HG03558 (cell line): Measurements from ENCODE around the gene SCGB1C2.
A peak's percentile ranks its signal among the peaks of the same experiment; 100 is the strongest.
"Not testable (repeated sequence)": the region's sequence is repeated elsewhere in the genome, so short reads cannot be mapped to it uniquely, and the experiment has no call there.

Source experiments
- ATAC-seq: cut with Tn5 transposase; IDR thresholded peaks from one replicate; pipeline ENCODE4 v1.9.1; 2021; ENCODE audit warnings: moderate number of reproducible peaks; ENCODE audit not compliant: unreplicated experiment; ENCODE audit errors: extremely low read depth

SCGB1C2 gene

GRCh38 chr17:137166-137807, at the start of gene SCGB1C2:
Gene SCGB1C2, plus strand, starts transcription at chr17:137569. Its CDS starts 22 bp downstream, at chr17:137591.
- not testable (repeated sequence) for ATAC-seq

- not testable (repeated sequence) for ATAC-seq
These were observed 24.3 kb upstream of the SCGB1C2 start for GRCh38 chr17:113111-113510.

DNA sequence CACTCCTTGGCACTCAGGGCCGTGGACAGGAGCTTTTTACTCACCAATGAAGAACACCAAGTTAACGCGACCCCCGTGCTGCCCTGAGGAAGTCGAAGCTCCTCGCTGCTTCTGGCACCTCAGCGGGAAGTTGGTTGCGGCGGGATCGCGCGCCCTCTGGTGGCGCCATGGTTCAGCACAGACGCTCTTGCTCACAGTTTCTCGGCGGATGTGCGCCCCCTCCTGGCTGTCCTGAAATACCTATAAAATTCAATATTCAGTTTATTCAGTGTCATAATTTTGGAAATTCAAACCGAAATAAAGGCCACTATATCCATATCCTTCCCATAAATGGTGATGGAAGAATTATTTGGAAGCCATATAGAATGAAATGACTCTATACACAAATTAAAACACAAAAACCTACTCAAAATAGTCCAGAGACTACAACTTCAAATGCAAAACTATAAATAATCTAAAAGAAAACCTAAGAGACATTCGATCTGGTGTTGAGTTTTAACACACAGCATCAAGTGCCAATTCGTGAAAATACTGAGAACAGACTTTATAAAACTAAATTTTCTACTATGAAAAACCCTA, 18.9 kb upstream of the SCGB1C2 start:
- ATAC-seq = not testable (repeated sequence)

- ATAC-seq = not testable (repeated sequence)
These were observed 3.4 kb upstream of the SCGB1C2 start for GRCh38 chr17:133932-134331.

- ATAC-seq = peak; percentile 73
These were observed 3.0 kb upstream of the SCGB1C2 start for GRCh38 chr17:134332-134785.

- ATAC-seq = not testable (repeated sequence)
These were observed 2.3 kb upstream of the SCGB1C2 start for GRCh38 chr17:135022-135421.

- not testable (repeated sequence) for ATAC-seq
These were observed 1.5 kb upstream of the SCGB1C2 start for GRCh38 chr17:135895-136294.

- ATAC-seq = peak; percentile 33
These were observed 838 bp upstream of the SCGB1C2 start for GRCh38 chr17:136531-136930.

GRCh38 chr17:139401-140205, 2.2 kb downstream of the SCGB1C2 start:
- ATAC-seq = not testable (repeated sequence)

- ATAC-seq = no peak
These were observed 4.8 kb downstream of the SCGB1C2 start for GRCh38 chr17:142102-142661.

DNA sequence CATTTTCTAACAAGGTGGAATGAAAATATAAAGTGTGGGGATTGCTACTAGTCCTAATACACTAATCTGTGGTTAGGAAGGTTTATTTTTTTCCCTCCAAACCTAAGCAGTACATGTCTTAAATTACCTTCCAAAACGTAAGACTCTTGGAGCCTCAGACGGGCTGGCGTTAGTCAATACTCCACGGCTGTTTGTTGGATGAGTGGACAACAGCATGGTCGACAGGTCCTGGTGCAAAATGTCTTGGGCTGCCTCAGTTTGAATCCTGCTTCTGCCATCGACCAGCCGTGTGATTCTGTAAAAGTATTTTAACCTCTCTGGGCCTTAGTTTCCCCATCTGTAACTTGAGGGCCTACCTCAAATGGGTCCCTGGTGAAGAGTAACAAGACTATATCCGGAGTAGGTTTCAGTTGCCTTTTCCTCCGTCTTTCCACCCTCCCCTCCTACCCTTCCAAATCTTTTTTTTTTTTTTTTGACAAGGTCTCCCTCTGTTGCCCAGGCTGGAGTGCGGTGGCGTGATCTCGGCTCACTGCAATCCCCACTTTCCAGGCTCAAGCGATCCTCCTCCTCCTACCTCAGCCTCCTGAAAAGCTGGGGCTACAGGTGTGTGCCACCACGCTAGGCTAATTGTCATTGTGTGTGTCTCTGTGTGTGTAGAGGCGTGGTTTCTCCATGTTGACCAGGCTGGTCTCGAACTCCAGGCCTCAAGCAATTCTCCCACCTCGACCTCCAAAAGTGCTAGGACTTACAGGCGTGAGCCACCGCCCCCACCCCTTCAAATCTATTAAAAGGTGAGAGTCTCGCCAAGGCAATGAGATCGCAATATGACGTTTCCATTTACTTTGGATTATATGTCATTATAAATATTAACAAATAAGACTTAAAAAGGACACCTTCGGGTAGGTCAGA, 5.8 kb downstream of the SCGB1C2 start:
- no peak for ATAC-seq

DNA sequence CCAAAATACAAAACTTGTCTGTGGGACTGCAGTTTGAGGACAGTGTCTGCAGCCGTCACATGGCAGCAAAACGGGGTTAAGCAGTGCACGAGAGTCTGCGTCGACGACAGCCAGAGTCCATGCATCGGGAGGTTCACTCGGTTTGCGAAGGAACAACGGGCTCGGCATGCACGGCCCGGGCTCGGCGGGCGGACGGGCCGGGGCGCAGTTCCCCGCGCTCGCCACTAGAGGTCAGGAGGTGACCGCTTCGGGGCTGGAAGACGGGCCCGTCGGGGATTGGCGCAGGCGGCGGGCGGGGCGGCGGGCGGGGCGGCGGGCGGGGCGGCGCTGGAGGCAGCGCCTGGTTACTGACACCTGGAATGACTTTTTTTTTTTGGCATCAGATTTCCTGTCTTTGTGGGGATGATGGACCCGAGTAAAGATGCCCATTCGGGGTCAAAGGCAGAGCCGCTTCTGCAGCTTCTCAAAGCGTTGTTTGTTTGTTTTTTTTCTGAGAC, 6.5 kb downstream of the SCGB1C2 start:
- ATAC-seq = no peak

DNA sequence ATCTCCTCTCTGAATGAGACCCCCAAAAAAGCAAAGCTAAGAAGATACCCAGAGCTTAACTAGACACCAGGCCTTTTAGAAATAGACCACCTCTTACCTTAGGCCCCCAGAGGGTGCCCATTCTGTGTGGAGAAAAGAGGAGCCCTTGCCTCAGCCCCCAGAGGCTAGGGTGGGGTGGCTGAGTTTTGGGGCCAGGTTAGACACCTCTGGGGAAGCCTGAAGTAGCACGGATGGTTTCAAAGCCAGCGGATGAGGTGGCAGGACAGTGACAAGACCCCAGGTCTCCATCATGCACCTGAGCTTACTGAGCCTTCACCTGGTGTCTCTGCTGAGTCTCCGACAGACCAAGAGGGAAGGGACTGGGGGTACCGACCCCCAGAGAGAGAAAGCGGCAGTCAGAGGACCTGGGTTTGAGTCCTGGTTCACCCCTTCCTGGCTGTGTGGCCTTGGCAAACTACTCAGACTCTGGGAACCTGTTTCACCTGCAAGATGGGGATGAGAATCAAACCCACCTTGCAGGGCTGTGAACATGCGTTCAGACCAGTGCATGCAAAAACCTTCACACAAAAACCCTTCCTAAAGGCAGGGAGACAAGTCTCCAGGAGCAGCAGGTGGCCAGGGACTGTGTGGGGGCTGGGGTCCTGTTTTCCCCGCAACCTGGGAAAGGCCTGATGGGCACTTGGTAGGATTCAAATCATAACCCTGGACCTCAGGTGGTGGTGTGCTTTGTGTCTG, 7.7 kb downstream of the SCGB1C2 start:
- no peak for ATAC-seq

DNA sequence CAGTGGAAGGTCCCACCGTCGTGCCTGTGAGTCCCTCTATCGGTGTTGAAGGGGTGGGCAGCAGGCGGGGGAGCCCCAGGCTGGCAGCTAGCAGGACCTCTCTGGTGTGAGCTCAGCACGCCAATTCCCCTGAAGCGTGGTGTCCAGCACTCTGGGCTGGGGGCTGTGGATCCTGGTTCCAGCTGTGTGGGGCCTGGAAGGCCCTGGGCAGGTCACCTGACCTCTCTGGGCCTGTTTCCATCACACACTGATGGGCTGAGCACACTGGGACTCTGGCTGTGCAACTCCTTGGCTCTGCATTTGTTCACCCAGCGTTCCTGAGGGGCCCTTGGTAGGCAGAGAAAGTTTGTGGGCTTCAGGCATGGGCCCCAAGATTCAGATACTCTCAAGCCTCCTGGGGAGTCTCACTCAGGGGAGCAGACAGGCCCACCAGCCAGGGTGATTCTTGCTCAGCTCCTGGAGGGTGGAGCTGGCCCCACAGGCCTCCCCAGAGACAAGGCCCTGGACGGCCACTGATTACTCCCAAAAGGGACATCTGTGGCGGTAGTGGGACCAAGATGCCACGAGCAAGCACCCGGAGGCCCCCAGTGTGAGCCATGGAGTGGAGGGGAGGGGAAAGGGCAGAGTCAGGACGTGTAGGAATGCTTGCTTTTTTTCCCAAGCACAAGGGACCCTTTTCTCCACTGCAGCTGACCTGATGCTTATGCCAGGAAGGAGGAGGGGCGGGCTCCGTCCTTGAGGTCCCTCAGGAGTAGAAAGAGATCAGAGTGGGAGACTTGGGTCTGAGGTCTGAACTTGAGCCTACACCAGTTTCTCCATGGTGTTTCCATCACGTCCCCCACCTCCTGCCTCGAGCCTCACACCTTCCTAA, 8.5 kb downstream of the SCGB1C2 start:
- no peak for ATAC-seq

DNA sequence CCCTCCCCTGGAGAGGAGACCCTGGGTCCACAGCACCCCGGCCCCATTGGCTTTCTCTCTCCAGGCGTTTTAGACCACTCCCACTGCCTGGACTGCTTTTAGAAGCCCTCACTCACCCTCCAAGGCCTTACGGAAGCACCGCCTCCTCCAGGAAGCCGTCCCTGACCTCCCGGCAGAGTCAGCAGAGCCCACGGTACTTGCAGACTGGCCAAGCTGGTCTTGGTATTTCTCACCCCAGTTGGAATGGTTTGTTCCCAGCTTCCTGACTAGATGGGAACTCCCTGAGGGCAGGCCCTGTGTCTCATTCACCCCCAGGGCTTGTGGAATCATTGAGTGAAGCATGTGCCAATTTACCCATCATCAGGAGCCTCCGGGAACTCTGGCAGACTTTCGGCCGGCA, 9.2 kb downstream of the SCGB1C2 start:
- no peak for ATAC-seq

DNA sequence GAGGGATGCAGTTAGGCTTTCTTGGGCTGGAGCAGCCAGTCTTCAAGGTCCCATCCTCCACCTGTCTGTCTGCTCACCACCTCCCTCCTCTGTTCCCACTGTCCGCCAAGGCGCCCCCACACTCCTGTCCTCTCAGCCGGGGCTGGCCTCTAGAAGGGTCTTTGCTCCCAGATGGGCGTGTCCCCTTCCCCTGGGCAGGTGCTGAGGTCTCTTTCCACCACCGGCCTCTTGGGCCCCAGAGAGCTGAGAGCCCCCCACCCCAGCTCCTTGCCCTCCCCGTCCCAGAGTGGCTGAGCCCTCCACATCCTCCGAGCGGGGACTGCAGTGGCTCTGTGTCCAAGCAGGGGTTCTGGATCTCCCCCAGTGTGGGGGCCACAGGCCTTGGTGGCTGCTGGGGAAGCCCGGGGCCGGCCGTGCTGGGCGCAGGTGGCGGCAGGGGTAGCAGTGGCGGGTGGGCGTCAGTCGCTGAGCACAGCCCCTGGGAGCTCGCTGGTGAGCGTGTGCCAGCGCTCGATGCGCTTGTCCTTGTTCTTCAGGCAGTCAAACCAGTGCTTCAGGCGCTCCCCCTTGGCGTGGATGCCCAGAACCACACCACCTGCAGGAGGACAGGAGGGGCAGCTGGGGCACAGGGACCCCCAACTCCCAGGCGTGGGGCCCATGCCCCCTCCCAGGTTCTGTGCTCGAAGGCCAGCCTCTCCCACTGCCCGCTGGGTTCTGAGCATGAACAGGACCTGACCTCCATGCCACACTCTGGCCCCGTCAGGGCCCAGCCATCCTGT, 9.8 kb downstream of the SCGB1C2 start:
- no peak for ATAC-seq
